ENCODE results near the gene EGFLAM.

The EGFLAM gene

GRCh38 chr5:38472541-38472940 is 214.2 kb downstream of the EGFLAM start:
- no peak overlapping the region for H3K27ac ChIP-seq (ENCODE audit: low read depth, low read length)
- no peak overlapping the region for H3K4me2 ChIP-seq (ENCODE audit: low read depth, low read length, poor library complexity, severe bottlenecking)
- H3K79me2 ChIP-seq (ENCODE audit: insufficient read depth, low read length): no peaks in the 10 kb centered on the region
- H3K4me3 ChIP-seq (ENCODE audit: insufficient read depth, low read length, poor library complexity, severe bottlenecking): no peak overlapping the region
- H3K9ac ChIP-seq (ENCODE audit: low read length): no peak overlapping the region
- H2AFZ ChIP-seq (ENCODE audit: low read depth, low read length, severe bottlenecking): no peak overlapping the region
- H3K9me2 ChIP-seq (replicated peaks; ENCODE audit: insufficient read depth, low read length): no peaks in the 10 kb centered on the region
- H3K36me3 ChIP-seq (ENCODE audit: low read length): no peaks in the 10 kb centered on the region
- no peaks in the 10 kb centered on the region for H3K9me3 ChIP-seq (ENCODE audit: insufficient read depth, low read length)
- no peaks in the 10 kb centered on the region for H3K27me3 ChIP-seq (ENCODE audit: low read length)
- TF ChIP-seq CTCF (IDR thresholded peaks at IDR 0.05; ENCODE audit: insufficient read depth, low read length, poor library complexity, severe bottlenecking) (no peak), EZH2phosphoT487 (conservative IDR thresholded peaks at IDR 0.05; ENCODE audit: low read length) (no peak)
- no peaks in the 10 kb centered on the region for H3F3A ChIP-seq (ENCODE audit: insufficient read depth)
- no peaks in the 10 kb centered on the region for H4K20me1 ChIP-seq (ENCODE audit: low read depth, low read length)

- Histone ChIP-seq H3K4me3 (ENCODE audit: insufficient read depth, low read length, poor library complexity, severe bottlenecking) (no peak overlapping the region), H3K79me2 (ENCODE audit: insufficient read depth, low read length) (no peaks in the 10 kb centered on the region), H3K9me2 (replicated peaks; ENCODE audit: insufficient read depth, low read length) (no peaks in the 10 kb centered on the region), H4K20me1 (ENCODE audit: low read depth, low read length) (no peaks in the 10 kb centered on the region), H3K4me2 (ENCODE audit: low read depth, low read length, poor library complexity, severe bottlenecking) (no peak overlapping the region), H3K27ac (ENCODE audit: low read depth, low read length) (no peak overlapping the region), H2AFZ (ENCODE audit: low read depth, low read length, severe bottlenecking) (no peak overlapping the region), H3K9ac (ENCODE audit: low read length) (no peak overlapping the region), H3F3A (ENCODE audit: insufficient read depth) (no peaks in the 10 kb centered on the region), H3K36me3 (ENCODE audit: low read length) (no peaks in the 10 kb centered on the region), H3K27me3 (ENCODE audit: low read length) (no peaks in the 10 kb centered on the region), H3K9me3 (ENCODE audit: insufficient read depth, low read length) (no peaks in the 10 kb centered on the region)
- TF ChIP-seq CTCF (IDR thresholded peaks at IDR 0.05; ENCODE audit: insufficient read depth, low read length, poor library complexity, severe bottlenecking) (no peak), EZH2phosphoT487 (conservative IDR thresholded peaks at IDR 0.05; ENCODE audit: low read length) (no peak)
Observed at GRCh38 chr5:38473008-38473407, 214.6 kb downstream of the EGFLAM start.

- no peaks in the 10 kb centered on the region for H3K36me3 ChIP-seq (ENCODE audit: low read length)
- no peaks in the 10 kb centered on the region for H3K9me2 ChIP-seq (replicated peaks; ENCODE audit: insufficient read depth, low read length)
- no peaks in the 10 kb centered on the region for H3K9me3 ChIP-seq (ENCODE audit: insufficient read depth, low read length)
- no peaks in the 10 kb centered on the region for H3K79me2 ChIP-seq (ENCODE audit: insufficient read depth, low read length)
- H4K20me1 ChIP-seq (ENCODE audit: low read depth, low read length): no peaks in the 10 kb centered on the region
- no peak overlapping the region for H3K27ac ChIP-seq (ENCODE audit: low read depth, low read length)
- H2AFZ ChIP-seq (ENCODE audit: low read depth, low read length, severe bottlenecking): no peak overlapping the region
- H3K4me2 ChIP-seq (ENCODE audit: low read depth, low read length, poor library complexity, severe bottlenecking): no peak overlapping the region
- TF ChIP-seq CTCF (IDR thresholded peaks at IDR 0.05; ENCODE audit: insufficient read depth, low read length, poor library complexity, severe bottlenecking): no peak
- TF ChIP-seq EZH2phosphoT487 (conservative IDR thresholded peaks at IDR 0.05; ENCODE audit: low read length): no peak
- no peak overlapping the region for H3K9ac ChIP-seq (ENCODE audit: low read length)
- H3K27me3 ChIP-seq (ENCODE audit: low read length): no peaks in the 10 kb centered on the region
- H3K4me3 ChIP-seq (ENCODE audit: insufficient read depth, low read length, poor library complexity, severe bottlenecking): no peak overlapping the region
- no peaks in the 10 kb centered on the region for H3F3A ChIP-seq (ENCODE audit: insufficient read depth)
Observed at GRCh38 chr5:38478166-38478565, 219.8 kb downstream of the EGFLAM start.
